SK-N-SH treated with all-trans-retinoic acid at 6 μM for 48 hours (cell line): ENCODE results near the gene ASB13.

Experiments
- ATAC-seq: fragments of 200-7000 bp; cut with Tn5 transposase; 3 replicates; pipeline ENCODE4 v1.9.1; 2020; ENCODE audit warnings: mild to moderate bottlenecking, moderate library complexity
- ARNTL ChIP-seq: fragments of 450-650 bp; formaldehyde crosslinking; IDR thresholded peaks from 2 replicates; pipeline ENCODE4 v1.5.0; 2020; ENCODE audit warnings: low read depth, mild to moderate bottlenecking, moderate library complexity, borderline replicate concordance
- BACH2 ChIP-seq: fragments of 250-450 bp; sonication (Bioruptor Pico); IDR thresholded peaks from 2 replicates; pipeline ENCODE4 v1.9.0; 2021; ENCODE audit warnings: mild to moderate bottlenecking, borderline replicate concordance
- GLIS3 ChIP-seq: fragments of 250-450 bp; sonication (Bioruptor Pico); IDR thresholded peaks from 2 replicates; pipeline ENCODE4 v1.5.0; 2020; ENCODE audit warnings: mild to moderate bottlenecking, moderate library complexity
- ISL1 ChIP-seq: fragments of 250-450 bp; sonication (Bioruptor Pico); IDR thresholded peaks from 2 replicates; pipeline ENCODE4 v2.1.2; 2022; ENCODE audit warnings: mild to moderate bottlenecking, moderate library complexity
- OSR1 ChIP-seq: fragments of 250-450 bp; sonication (Bioruptor Pico); IDR thresholded peaks from 2 replicates; pipeline ENCODE4 v1.8.0; 2022; ENCODE audit warnings: moderate library complexity, mild to moderate bottlenecking, inconsistent platforms
- RARB ChIP-seq: fragments of 250-450 bp; sonication (Bioruptor Pico); IDR thresholded peaks from 2 replicates; pipeline ENCODE4 v1.8.0; 2021; ENCODE audit warnings: mild to moderate bottlenecking, moderate library complexity
- TCF4 ChIP-seq: fragments of 250-450 bp; sonication (Bioruptor Pico); IDR thresholded peaks from 2 replicates; pipeline ENCODE4 v1.8.0; 2021; ENCODE audit warnings: mild to moderate bottlenecking, moderate library complexity, borderline replicate concordance
- ZC3H10 ChIP-seq: fragments of 250-450 bp; sonication (Bioruptor Pico); IDR thresholded peaks from 2 replicates; pipeline ENCODE4 v1.5.1; 2021; ENCODE audit warnings: mild to moderate bottlenecking, moderate library complexity
- ZFP3 ChIP-seq: fragments of 250-450 bp; sonication (Bioruptor Pico); IDR thresholded peaks from 2 replicates; pipeline ENCODE4 v1.5.0; 2020; ENCODE audit warnings: mild to moderate bottlenecking, moderate library complexity
- ZFP30 ChIP-seq: fragments of 450-650 bp; formaldehyde crosslinking; IDR thresholded peaks from 2 replicates; pipeline ENCODE4 v1.5.0; 2022; ENCODE audit warnings: mild to moderate bottlenecking, moderate library complexity
- ZNF70 ChIP-seq: fragments of 450-650 bp; formaldehyde crosslinking; IDR thresholded peaks from 2 replicates; pipeline ENCODE4 v1.5.0; 2020; ENCODE audit warnings: mild to moderate bottlenecking, moderate library complexity
- ZNF8 ChIP-seq: fragments of 450-650 bp; formaldehyde crosslinking; IDR thresholded peaks from 2 replicates; pipeline ENCODE4 v1.5.0; 2020; ENCODE audit warnings: mild to moderate bottlenecking, moderate library complexity
- TF ChIP-seq, protein P1 (sequence below): fragments of 250-450 bp; sonication (Bioruptor Pico); IDR thresholded peaks from 2 replicates; pipeline ENCODE4 v1.5.1; 2020; ENCODE audit warnings: low read depth, mild to moderate bottlenecking, moderate library complexity
- TF ChIP-seq, protein P2 (sequence below): fragments of 250-450 bp; sonication (Bioruptor Pico); IDR thresholded peaks from 2 replicates; pipeline ENCODE4 v1.5.0; 2020; ENCODE audit warnings: mild to moderate bottlenecking, moderate library complexity
- TF ChIP-seq, protein P3 (sequence below): fragments of 250-450 bp; sonication (Bioruptor Pico); IDR thresholded peaks from 2 replicates; pipeline ENCODE4 v1.5.1; 2021; ENCODE audit warnings: mild to moderate bottlenecking, moderate library complexity
- TF ChIP-seq, protein P4 (sequence below): fragments of 250-450 bp; sonication (Bioruptor Pico); IDR thresholded peaks from 2 replicates; pipeline ENCODE4 v1.8.0; 2020; ENCODE audit warnings: mild to moderate bottlenecking, moderate library complexity, borderline replicate concordance
- TF ChIP-seq, protein P5 (sequence below): fragments of 250-450 bp; sonication (Bioruptor Pico); IDR thresholded peaks from 2 replicates; pipeline ENCODE4 v1.8.0; 2021; ENCODE audit warnings: low read depth, mild to moderate bottlenecking, moderate library complexity, borderline replicate concordance

Gene ASB13

DNA sequence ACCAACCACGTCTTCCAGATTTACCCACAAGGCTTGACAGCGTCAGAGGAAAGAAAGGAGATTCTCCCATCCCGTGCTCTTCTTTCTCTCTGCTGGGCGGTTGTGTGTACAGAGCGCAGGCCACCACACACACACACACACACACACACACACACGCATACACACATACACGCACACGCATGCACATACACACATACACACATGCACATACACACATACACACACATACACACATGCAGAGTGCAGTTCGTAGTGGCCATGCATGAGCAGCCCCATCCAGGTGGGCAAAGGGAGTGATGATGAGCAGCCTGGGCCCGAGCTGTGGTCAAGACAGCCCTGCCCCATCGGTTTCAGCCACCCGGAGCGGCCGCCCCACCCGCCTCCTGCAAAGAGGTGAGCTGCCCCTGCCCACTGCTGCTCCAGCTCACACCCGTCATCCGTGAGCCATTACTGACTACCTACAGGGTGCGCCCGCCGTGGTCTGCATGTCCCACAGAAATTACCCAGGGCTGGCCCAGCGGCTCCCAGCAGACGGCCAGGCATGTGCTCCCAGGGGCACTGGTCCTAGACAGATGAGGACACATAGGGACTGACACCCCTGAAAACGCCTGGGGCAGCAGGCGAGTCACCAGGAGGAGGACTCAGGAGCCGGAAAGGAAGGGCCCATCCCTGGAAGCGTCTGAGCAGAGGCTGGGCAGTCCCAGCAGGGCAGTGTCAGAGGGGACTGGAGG is 69.6 kb downstream of the ASB13 start:
- ATAC-seq, result 0 out of 3 replicates have a peak, but pooled peaks have one; percentile 5

DNA sequence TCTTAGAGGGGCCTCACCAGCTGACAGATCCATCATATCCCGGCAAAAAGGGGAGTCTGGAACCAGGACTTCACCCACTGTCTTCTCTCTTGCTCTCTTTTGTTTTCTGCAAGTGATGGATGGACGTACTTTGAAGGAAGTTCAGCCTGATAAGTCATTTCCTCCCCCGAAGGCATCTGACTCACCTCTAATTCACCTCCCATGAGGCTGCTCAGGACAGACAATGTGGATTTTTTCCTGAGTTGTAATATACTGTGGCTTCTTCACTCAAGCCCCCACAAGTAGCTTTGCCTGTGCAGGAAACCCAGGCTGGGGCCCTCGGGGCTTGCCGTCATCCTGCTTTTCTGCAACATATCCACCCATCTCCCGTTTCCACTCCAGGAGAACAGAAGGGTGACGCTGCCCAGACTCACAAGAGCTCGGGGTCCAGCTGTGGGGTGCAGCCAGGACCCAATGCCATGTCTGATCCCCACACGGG is 70.4 kb downstream of the ASB13 start:
- TF ChIP-seq, protein P1, sequence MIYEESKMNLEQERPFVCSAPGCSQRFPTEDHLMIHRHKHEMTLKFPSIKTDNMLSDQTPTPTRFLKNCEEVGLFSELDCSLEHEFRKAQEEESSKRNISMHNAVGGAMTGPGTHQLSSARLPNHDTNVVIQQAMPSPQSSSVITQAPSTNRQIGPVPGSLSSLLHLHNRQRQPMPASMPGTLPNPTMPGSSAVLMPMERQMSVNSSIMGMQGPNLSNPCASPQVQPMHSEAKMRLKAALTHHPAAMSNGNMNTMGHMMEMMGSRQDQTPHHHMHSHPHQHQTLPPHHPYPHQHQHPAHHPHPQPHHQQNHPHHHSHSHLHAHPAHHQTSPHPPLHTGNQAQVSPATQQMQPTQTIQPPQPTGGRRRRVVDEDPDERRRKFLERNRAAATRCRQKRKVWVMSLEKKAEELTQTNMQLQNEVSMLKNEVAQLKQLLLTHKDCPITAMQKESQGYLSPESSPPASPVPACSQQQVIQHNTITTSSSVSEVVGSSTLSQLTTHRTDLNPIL (CRISPR knock-in tag), result no peak
- TF ChIP-seq BACH2 (no peak), ARNTL (CRISPR knock-in tag) (no peak), ZNF8 (CRISPR knock-in tag) (no peak)
- TF ChIP-seq, protein P2, sequence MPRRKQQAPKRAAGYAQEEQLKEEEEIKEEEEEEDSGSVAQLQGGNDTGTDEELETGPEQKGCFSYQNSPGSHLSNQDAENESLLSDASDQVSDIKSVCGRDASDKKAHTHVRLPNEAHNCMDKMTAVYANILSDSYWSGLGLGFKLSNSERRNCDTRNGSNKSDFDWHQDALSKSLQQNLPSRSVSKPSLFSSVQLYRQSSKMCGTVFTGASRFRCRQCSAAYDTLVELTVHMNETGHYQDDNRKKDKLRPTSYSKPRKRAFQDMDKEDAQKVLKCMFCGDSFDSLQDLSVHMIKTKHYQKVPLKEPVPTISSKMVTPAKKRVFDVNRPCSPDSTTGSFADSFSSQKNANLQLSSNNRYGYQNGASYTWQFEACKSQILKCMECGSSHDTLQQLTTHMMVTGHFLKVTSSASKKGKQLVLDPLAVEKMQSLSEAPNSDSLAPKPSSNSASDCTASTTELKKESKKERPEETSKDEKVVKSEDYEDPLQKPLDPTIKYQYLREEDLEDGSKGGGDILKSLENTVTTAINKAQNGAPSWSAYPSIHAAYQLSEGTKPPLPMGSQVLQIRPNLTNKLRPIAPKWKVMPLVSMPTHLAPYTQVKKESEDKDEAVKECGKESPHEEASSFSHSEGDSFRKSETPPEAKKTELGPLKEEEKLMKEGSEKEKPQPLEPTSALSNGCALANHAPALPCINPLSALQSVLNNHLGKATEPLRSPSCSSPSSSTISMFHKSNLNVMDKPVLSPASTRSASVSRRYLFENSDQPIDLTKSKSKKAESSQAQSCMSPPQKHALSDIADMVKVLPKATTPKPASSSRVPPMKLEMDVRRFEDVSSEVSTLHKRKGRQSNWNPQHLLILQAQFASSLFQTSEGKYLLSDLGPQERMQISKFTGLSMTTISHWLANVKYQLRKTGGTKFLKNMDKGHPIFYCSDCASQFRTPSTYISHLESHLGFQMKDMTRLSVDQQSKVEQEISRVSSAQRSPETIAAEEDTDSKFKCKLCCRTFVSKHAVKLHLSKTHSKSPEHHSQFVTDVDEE (CRISPR knock-in tag), result no peak
- ATAC-seq, result peak; percentile 80

More for the DNA sequence above, 69.6 kb downstream of the ASB13 start:
- TF ChIP-seq ZC3H10, result no peak
- TF ChIP-seq, protein P3, sequence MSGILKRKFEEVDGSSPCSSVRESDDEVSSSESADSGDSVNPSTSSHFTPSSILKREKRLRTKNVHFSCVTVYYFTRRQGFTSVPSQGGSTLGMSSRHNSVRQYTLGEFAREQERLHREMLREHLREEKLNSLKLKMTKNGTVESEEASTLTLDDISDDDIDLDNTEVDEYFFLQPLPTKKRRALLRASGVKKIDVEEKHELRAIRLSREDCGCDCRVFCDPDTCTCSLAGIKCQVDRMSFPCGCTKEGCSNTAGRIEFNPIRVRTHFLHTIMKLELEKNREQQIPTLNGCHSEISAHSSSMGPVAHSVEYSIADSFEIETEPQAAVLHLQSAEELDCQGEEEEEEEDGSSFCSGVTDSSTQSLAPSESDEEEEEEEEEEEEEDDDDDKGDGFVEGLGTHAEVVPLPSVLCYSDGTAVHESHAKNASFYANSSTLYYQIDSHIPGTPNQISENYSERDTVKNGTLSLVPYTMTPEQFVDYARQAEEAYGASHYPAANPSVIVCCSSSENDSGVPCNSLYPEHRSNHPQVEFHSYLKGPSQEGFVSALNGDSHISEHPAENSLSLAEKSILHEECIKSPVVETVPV, result no peak
- TF ChIP-seq ISL1 (CRISPR knock-in tag), result no peak
- TF ChIP-seq ZNF70 (CRISPR knock-in tag), result no peak
- TF ChIP-seq RARB (CRISPR knock-in tag), result no peak
- no peak for TF ChIP-seq TCF4
- no peak for TF ChIP-seq ZFP3 (CRISPR knock-in tag)

DNA sequence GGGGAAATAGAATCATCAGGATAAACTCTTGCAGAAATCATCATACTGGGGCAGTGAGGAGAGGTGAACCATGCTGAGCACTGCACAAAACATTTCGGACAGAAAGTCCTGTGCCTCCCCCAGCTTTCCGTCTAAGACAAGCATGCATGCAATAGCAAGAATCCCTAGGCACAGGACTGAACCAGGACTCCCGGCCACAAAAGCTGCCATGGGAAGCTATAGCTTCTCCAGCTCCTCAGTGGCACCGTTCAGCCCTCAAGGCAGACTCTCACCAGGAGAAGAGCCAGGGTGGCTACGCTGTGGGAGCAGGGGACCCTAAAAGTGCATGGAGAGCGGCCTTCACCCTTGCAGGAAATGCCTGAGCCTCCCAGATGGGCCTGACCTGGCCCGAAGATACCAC is 70.8 kb downstream of the ASB13 start:
- peak; percentile 20 for ATAC-seq
- TF ChIP-seq ZFP30, result no peak
- TF ChIP-seq, protein P4, sequence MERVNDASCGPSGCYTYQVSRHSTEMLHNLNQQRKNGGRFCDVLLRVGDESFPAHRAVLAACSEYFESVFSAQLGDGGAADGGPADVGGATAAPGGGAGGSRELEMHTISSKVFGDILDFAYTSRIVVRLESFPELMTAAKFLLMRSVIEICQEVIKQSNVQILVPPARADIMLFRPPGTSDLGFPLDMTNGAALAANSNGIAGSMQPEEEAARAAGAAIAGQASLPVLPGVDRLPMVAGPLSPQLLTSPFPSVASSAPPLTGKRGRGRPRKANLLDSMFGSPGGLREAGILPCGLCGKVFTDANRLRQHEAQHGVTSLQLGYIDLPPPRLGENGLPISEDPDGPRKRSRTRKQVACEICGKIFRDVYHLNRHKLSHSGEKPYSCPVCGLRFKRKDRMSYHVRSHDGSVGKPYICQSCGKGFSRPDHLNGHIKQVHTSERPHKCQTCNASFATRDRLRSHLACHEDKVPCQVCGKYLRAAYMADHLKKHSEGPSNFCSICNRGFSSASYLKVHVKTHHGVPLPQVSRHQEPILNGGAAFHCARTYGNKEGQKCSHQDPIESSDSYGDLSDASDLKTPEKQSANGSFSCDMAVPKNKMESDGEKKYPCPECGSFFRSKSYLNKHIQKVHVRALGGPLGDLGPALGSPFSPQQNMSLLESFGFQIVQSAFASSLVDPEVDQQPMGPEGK (CRISPR knock-in tag), result no peak

DNA sequence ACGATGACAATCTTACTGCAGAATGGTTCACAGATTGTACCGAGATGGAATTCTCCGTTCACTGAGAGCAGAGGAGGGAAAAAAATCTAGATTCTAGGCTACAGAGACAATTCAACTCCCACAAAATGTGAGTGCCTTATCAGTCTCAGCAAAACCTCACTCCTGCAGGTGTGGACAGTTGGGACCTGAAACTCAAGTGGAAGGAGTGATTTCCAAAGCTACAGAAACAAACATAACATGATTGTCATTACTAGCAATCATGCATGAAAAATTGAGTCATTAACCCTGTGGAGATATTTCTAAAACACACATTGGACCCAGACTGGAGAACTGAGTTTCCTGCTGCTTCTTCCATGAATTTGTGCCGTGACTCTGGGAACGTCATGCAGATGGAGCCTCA is 71.3 kb downstream of the ASB13 start:
- peak; percentile 11; the same call in 1 of the 3 replicates for ATAC-seq
- TF ChIP-seq TCF4, result no peak
- no peak for TF ChIP-seq GLIS3 (CRISPR knock-in tag)
- TF ChIP-seq ZNF70 (CRISPR knock-in tag), result no peak

DNA sequence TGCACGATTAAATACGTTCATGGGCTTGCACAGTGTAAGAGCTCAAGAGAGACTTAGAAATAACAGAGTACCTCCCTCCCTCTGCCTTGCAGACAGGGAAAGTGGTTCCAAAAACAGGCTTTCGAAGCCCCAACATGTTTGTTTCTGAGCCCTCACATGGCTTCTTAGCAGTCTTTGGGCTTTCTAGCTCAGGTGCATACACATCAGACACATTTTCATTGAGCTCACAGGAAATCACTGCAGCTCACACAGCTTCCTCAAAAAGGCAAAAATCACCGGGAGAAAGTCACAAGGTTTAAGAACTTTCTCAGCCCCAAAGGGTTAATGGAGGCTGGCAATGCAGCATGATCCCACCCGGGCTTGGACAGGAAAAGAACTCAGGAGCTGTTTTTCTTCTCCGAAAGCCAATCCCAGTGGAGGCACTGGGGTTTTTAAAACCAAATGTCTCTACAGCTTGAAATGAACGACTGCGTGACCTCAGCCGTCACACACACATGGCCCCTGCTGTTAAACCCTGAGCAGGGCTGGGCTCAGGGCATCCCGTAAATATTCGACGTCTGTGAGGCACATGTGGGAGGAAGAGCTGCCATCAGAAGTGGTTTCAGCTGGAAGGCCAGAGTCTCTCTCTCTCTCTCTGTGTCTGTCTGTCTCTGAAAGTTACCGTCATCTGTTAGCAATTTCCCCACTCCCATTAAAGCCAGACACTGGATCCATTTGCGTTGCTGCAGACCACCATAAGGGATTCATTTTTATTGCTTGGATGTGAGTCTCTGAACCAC is 71.9 kb downstream of the ASB13 start:
- ATAC-seq, result peak; percentile 52
- no peak for TF ChIP-seq ISL1 (CRISPR knock-in tag)
- TF ChIP-seq, protein P5, sequence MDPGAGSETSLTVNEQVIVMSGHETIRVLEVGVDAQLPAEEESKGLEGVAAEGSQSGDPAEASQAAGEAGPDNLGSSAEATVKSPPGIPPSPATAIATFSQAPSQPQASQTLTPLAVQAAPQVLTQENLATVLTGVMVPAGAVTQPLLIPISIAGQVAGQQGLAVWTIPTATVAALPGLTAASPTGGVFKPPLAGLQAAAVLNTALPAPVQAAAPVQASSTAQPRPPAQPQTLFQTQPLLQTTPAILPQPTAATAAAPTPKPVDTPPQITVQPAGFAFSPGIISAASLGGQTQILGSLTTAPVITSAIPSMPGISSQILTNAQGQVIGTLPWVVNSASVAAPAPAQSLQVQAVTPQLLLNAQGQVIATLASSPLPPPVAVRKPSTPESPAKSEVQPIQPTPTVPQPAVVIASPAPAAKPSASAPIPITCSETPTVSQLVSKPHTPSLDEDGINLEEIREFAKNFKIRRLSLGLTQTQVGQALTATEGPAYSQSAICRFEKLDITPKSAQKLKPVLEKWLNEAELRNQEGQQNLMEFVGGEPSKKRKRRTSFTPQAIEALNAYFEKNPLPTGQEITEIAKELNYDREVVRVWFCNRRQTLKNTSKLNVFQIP, result no peak
- TF ChIP-seq, protein P3, result no peak
- TF ChIP-seq RARB (CRISPR knock-in tag), result no peak
- TF ChIP-seq ZNF70 (CRISPR knock-in tag), result peak; percentile 66; the same call in 1 of the 2 replicates
- no peak for TF ChIP-seq OSR1
- no peak for TF ChIP-seq ZFP30
- TF ChIP-seq, protein P1 (CRISPR knock-in tag), result no peak
- TF ChIP-seq ZNF8 (CRISPR knock-in tag), result peak; percentile 24; the same call in 1 of the 2 replicates
